Activated naive CD8-positive, alpha-beta T cell treated with anti-CD3 and anti-CD28 coated beads, Interleukin-2, amount 50 U/mL, for 16 hours (primary cell): ENCODE data around the gene SAPCD1.
A peak's percentile ranks its signal among the peaks of the same experiment; 100 is the strongest.

Experiments
- DNase-seq: peaks from one replicate; pipeline ENCODE4 v3.0.0-alpha.2; 2020; ENCODE audit warnings: low read depth, low spot score

The SAPCD1 gene

DNA sequence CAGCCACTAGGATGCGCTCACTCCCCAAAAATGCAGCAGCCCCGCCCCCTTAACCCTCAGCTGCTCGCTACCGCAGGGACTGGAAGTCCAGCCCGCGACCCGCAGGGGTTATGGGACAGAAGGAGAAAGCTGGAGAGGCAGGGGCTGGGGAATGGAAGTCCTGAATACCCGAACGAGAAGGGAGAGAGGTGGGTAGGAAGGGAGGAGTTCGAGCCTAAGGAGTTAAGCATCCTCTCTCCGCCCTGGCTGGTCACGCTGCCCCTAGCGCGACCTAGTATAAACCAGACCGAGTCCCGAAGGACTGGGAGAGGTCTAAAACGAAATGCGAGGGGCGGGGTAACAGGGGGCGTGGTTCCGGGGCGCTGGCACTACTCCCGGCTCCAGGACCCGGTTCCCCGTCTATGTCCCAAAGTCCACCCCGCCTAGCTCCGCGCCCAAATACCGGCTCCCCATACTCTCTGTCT is 32.9 kb upstream of the SAPCD1 start:
- peak; percentile 43 for DNase-seq

DNA sequence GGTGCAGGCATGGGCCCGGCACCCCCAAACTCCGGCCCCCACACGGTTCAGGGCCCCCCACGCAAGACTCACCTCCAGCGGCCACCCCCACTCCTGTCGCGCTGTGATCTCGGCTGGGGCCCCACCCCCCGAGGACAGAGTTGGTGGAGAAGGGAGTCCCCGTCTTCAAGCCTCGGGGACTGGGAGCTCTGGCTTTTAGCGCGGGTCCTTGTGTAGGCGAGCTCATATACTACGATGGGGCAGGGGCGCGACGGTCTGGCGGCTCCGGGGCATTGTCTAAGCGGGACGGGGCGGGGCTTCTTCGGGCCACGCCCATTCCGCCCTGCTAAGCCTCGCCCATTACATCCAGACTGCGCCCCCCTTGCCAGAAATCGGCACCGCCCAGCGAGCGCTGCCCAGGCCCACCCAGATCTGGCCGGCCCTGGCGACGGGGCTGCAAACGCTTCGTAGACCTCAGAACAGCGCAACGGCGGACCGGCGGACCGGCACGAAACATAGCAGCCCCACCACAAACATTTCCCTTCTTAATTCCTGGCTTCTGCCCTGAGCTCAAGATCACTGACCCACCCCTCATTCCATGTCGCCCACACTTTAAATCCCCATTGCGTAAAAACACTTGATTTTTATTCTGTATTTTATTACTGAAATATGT is 32.4 kb upstream of the SAPCD1 start:
- DNase-seq: no peak

DNA sequence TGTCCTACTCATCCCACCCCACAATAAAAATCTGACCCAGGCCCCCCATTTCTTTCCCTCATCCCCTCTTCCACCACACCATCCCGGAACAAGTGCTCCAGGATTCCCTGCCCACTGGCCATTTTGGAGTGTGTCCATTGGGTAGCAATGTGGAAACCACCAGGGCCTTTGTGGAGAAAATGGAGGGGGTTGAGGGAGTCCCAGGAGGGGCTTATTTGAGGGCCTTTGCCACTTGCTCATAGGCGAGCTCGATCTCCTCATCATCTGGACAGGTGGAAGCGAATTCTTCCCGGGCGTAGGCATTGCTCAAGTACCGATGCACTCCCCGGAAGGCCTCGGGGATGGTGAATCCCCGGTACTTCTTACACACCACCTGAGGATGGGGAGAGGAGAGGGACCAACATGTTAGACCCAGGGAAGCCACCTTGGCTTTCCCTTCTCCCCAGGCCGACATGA is 31.8 kb upstream of the SAPCD1 start:
- DNase-seq: no peak

DNA sequence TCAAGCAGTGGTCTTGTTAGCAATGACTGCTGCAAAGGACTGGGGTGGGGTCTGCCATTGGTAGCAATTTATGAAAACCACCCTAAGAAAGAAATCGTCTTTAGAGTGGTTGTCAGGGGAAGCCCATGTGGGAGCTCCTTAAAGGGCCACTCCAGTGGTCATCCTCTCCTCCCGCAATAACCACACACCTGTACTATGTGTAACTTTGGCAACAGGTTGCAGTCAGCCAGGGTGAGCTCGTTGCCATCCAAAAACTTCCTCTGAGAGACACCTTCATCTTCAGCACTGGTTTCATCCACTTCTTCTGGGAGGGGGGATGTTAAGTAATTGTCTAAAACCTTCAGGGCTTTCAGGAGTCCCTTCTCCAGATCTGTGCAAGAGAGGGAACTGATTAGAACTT is 30.4 kb upstream of the SAPCD1 start:
- DNase-seq: no peak

DNA sequence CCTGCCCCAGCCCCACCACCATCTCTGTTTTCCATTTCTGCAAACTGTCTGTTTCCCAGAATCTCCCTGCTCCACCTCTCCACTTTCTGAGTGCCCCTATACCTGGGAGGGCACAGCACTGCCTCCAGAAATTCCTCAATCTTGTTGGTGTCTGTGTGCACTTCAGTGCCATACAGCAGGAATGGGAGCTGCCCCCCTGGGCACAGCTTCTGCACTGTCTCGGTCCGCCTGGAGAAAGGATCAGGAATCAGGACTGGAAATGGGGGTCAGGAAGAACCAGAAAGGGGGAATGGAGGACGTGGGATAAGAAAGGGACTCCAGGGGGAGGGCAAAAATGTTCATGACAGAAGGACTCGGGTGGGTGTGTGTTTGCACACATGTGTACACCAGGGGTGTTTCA is 28.7 kb upstream of the SAPCD1 start:
- no peak for DNase-seq

DNA sequence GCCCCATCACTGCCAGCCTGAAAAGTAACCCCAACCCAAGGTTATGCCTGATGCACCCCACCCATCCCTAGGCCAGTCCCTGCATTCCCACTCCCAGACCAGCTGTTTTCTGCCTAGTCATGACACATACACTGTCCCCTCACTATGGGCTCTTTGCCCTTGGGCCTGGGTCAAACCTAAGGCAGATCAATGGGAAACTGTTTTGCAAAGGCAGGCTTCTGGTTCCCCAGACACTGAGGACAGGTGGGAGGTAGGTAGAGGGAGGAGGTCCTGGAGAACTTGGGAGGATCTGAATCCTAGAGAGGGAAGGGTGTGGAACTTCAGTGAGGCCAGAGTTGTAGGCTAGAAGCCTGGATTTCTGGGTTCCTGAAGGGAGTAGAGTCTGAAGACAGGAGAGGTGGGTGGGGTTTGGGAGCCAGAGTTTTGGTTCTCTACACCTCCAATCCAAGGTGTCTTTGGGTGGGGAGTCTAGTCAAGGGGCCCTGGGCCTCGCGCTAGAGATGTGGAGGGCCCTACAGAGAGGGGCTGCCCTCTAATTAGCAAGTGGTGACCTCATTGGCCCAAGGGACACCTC is 28.1 kb upstream of the SAPCD1 start:
- no peak for DNase-seq

DNA sequence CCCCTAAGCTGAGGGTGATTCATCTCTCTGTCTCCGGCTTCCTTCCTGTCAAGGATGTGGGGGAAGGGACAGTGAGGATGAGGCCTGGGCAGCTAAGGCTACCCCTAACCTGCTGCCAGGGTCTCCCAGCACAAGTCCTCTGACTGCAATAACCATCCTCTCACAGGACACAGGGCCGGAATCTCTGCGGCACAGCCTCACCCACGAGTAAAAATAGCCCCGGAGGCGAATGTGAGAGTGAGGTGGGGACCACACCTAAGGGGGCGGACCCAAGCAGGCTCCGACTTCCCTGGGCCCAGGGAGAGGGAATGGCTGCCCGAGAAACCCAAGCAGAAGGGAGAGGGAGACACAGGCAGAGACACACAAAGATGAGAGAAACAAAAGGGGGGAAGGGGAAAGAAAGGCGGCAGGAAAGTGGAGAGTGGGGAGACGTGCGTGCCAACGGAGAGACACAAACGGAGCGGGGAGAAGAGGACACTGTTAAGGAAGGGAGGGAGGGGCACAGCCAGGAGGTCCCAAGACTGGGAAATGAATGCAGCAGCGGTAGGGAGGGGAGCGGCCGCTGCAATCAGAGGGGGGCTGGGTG is 27.5 kb upstream of the SAPCD1 start:
- DNase-seq: no peak

DNA sequence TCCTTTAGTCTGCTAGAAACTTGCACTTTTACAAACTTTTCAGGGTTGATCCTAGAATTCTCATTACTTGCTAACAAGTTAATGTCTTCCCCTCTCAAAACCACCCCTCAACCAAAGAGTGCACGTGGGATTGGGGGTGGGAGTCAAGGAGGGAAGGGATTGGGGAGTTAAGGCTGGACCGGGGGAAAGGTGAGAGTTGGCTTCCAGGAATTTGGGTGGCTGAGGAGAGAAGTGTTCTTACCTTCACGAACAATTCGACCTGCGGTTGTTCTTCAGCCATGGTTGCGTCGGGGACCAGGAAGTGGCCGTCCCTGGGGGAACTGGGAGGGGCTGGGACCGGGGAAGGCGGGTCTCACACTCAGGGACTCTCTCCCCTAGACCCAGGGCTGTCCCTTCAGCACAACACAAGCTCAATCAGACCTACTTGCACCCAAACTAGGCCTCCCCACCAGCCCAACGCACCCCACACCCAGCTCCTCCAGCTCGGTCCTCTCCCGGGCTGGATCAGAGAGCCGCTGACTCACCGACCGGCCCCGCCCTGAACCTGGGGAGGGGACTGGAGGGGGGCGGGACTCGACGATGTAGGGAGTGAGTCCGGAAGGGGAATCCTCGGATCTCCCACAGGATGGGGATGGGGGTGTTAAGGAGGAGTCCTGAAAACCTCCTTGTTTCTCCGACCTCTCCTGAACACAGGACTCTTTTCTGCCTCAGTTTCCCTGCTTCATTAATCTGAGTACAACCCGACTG is 26.3 kb upstream of the SAPCD1 start, which contains the start of gene CLIC1:
Gene CLIC1, minus strand, starts transcription at position 510 of the 747 bp plus-strand sequence. Its CDS starts 230 bp downstream, at position 280.
- DNase-seq: peak; percentile 57

DNA sequence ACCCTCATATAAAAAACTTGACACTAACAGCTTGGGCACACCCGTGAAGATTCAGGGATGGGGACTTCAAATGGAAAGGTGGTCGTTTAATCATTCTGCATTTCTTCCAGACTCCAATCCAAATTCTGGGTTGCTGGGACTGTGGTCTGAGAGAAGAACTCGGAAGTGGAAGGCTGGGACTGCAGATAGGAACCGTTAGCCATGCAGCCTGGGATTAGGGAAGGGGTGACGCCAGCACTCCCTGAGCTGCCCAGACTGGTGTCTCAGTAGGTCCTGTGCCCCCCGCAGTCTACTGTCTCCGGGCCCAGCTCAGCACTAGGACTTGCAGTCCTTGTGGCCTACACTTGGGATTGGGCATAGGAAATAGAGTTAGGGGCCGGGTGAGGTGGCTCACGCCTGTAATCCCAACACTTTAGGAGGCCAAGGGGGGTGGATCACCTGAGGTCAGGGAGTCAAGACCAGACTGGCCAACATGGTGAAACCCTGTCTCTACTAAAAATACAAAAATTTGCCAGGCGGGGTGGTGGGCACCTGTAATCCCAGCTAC is 25.6 kb upstream of the SAPCD1 start:
- no peak for DNase-seq

DNA sequence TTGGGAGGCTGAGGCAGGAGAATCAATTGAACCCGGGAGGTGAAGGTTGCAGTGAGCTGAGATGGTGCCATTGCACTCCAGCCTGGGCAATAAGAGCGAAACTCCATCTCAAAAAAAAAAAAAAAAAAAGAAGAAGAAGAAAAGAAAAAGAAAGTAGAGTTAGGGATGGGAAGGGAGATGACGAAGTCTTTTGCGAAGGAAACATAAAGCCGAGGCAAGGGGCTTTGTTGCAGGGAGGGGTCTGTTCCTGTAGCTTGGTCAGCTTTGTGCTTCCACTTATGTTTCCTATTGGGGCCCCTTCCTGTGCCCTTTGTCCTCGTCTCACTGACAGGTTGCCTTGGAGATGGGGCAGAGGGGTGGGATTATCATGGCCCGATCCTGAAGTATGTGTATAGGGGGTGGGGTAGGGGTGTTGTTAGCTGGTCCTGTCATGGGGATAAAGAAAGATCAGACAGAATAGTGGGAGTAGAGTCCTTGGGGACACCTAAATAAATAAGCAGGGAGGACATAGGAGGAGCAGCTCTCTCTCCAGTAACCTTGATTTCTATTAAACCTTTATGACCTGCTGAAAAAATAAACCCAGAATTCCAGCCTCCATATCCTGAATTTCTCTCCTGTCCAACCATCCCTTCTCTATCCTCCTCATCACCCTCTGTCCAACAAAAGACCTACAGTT is 25.0 kb upstream of the SAPCD1 start:
- no peak for DNase-seq

DNA sequence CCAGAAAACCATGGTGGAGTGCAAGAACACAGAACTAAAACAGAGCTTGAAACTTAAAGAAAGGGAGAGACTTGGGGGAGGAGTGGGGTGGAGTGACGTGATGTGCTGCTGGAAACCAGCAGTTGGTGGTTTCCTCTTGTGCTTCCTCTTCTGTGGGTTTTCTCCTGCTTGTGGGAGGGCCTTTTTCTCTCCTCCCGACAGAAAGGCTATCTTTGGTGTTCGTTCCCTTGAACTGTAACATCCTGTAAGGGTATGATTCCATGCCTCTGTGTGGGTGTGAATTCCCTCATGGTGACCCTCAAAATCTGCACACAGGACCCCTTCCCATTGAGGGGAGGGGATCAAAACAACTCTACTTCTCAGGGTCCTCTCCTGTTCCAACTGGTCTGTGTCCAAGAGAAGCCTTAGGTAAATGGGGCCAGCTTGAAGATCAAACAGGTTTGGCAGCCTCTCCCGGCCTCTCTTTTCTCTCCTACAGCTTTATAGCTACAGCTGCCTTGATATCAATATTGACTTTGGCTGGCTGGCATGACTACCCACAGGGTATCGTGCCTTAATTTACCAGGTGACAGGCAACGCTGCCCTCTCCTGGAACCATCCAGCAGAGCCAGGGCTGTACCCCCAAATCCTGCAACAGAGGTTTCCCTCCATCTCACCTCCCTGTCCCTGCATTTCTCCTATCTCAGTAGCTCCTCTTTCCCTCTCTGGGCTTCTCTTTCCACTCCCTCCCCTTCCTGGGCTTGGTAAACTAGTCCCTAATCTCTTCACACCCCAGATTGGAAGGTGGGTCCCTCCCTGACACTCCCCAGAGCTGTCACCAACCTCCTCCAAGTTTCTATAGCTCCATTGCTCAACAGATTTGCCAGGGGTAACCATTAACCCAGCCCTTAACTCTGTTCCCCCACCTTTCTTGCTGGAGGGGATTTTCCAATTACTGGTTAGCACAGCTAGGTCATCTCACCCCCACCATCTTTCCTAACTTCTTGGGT is 24.2 kb upstream of the SAPCD1 start:
- no peak for DNase-seq

DNA sequence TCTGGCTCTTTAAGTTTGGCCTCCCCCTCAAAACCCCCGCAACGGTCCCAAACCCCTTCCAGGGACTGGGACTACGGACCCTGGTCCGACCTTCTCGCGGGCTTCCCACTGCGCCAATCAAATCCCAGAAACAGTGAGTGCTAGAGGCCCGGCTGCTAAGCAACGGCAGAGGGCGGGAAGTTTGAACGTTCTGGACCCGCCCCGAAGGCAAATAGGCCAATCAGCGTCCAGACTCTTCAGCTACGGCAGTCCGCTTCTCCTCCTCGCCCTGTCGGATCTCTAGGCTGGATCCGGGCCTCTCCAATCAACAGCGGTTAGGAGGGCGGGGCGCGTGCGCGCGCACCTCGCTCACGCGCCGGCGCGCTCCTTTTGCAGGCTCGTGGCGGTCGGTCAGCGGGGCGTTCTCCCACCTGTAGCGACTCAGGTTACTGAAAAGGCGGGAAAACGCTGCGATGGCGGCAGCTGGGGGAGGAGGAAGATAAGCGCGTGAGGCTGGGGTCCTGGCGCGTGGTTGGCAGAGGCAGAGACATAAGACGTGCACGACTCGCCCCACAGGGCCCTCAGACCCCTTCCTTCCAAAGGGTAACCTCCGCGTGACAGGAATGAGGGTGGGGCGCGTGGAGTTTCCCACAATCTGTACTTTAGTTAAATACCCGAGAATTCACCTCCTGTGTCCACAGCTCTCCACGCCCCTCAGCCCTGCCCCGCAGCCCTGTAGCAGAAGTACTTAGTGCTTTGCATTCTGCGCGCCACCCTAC is 22.6 kb upstream of the SAPCD1 start, which contains the start of gene MSH5:
Gene MSH5, plus strand, starts transcription at position 367 of the 758 bp plus-strand sequence. CDS start 462 bp downstream, outside the sequence.
- DNase-seq: peak; percentile 88

DNA sequence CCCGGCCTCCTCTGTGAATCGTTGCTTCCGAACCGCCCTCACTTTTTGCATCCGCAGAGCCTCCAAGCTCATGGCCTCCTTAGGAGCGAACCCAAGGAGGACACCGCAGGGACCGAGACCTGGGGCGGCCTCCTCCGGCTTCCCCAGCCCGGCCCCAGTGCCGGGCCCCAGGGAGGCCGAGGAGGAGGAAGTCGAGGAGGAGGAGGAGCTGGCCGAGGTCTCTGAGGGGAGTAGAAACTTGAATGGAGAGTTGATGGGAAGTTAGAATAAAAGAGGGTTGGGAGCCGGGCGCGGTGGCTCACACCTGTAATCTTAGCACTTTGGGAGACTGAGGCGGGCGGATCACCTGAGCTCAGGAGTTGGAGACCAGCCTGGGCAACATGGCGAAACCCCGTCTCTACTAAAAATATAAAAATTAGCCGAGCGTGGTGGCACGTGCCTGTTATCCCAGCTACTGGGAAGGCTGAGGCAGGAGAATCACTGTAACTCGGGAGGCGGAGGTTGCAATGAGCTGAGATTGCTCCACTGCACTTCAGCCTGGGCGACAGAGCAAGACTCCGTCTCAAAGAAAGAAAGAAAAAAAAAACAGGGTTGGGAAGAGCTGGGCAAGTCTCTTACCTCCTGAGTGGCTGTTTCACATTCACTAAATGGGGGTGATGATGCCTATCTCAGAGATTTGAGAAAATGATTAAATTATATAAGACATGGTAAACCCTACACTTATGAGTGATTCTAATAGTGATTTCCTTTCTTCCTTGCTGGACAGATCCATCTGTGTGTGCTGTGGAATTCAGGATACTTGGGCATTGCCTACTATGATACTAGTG is 21.8 kb upstream of the SAPCD1 start:
- no peak for DNase-seq

DNA sequence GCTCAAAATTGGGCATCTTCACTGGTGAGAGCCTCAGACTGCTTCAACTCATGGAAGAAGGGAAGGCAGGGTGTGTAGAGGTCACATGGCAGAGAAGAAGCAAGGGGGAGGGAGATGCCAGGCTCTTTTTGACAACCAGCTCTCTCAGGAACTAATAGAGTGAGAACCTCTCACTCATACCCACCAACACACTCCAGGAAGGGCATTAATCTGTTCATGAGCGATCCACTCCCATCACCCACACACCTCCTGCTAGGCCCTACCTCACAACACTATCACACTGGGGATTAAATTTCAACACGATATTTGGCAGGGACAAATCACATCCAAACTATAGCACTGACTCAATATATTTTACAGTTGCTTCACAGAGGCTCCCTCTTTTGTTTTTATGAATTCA is 20.6 kb upstream of the SAPCD1 start:
- DNase-seq: no peak

DNA sequence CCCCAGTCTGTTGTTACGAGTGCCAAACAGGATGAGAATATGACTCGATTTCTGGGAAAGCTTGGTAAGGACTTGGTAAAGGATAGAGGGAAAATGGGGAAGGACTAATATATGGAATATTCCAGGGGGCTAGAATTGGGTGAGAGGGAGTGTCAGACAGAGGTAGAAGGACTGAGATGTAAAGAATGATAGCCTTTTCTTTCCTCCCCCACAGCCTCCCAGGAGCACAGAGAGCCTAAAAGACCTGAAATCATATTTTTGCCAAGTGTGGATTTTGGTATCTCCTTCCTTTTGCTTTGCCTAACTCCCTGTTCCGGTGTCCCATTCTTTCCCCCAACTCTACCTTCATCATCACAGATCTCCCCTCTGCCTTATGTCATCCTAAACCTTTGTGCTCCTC is 19.6 kb upstream of the SAPCD1 start:
- DNase-seq: no peak

DNA sequence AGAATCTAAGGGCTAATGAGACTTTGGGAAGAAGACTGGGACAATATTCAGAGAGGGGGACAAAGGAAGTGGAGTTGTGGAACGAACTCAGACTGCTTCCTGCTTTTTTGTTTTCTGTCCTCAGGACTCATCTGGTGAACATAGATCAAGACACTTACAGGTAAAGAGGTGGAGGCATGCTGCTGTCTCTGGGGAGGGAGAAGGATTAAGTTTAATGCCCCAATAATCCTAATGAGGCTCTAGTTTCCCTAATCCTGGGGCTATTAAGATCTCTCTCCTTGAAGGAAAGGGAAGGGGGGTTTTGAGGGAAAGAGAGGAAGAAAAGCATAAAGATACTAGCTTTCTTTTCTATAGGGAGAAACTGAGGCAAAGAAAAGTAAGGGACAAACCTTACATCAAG is 18.0 kb upstream of the SAPCD1 start:
- no peak for DNase-seq

DNA sequence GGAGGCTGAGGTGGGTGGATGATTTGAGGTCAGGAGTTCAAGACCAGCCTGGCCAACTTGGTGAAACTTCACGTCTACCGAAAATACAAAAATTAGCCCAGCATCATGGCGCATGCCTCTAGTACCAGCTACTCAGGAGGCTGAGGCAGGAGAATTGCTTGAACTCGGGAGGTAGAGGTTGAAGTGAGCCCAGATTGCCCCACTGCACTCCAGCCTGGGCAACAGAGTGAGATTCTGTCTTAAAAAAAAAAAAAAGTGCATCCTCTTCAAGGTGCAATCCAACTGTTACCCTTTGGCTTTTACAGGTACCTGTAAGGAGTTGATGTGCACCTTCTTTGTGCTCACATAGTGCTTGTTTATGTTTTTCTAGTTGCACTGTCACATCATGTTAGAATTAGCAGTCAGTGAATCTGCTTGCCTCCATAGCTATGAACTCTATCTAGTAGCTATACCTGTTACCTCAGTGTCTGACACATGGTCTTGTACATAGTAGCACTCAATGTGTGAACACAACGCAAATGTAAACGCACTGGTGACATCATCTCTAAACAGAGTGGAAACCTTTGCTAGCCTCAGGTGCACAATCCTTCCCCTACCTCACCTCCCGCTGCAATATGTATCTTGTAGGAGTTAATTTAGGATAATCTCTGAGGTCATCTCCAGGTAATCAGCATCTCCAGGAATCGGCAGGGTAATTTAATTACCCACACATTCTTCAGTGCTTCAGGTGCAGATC is 13.0 kb upstream of the SAPCD1 start:
- DNase-seq: no peak
